HG03159 (cell line): ENCODE results near the gene FN3K.

ENCODE experiments used
- ATAC-seq: cut with Tn5 transposase; IDR thresholded peaks from one replicate; pipeline ENCODE4 v1.9.1; 2021; ENCODE audit warnings: mild to moderate bottlenecking, moderate library complexity; ENCODE audit not compliant: unreplicated experiment

Gene FN3K

DNA sequence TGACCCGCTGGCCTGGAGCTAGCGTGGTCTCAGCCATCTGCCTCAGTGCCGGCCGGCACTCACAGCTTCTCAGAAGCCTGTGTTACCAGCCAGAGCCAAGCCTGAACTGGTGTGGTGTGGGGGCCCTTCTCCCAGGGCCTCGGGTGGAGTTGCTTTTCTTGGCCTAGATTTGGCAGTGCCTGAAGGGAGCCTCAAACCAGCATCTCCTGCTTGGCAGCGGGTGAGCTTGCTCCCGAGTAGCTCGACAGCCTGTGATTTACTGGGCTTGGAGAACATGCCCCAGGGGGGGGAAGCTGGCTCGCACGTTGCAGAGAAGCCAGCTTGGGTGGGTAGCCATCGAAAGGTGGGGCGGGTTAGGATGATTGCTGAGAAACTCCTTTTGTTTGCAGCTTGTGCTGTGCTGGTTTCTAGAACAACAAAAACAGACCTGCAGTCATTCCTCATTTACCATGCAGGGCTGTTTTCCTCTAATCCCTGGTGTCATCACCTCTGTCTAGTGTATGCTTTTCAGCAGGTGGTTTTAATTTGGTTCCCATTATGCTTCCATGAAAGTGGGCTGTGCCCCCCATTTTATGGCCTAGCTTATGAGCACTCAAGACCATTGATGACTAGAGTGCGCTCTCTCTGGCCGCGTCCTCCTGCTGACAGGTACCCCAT is 58.7 kb downstream of the FN3K start:
- no peak for ATAC-seq

DNA sequence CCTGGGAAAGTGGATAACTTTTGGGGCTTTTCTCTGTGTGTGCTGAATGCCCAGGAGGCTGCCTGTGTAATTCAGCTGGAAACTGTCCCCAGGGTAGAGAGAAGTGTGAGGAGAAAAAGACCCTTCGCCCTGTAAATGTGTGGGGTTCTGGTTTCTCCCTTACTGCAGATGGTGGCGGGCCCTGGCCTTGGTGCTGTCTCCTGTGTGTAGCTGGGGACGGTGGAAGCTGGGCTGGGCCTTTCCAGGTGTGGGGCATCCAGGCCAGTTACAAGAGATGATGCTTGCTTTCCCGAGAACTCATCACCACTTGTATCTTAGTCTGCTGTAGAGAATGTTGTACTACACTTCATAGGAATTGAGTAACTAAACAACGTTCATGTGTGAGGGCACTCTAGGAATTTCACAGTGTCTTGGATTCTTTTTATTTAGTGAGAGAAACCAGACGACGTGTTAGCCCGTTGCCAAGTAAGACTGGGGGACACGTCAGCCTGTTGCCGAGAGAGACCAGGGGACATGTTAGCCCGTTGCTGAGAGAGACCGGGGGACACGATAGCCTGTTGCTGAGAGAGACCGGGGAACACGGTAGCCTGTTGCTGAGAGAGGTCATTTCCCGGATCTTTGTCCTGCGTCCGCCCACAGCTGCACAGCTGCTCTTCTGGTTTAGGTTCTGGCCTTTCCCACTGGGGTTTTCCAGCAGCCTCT is 59.5 kb downstream of the FN3K start:
- ATAC-seq, result no peak

DNA sequence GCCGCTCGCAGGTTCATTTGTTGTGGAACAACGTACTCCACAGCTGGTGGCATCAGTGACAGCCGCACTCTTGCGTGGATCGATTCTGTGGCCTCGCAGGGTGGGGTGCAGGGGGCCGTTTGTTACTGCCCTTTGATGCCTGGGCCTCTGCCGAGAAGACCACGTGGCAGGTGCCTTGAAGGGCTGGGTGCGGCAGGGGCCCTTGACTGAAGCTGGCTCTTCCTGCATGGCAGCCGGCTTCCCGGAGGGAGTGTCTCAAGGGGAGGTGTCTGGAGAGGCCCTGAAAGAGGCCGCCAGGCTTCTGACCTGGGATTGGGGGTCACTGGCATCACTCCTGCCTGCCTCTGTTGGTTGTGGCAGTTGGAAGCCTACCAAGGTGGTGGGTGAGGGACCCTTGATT is 60.2 kb downstream of the FN3K start:
- no peak for ATAC-seq

DNA sequence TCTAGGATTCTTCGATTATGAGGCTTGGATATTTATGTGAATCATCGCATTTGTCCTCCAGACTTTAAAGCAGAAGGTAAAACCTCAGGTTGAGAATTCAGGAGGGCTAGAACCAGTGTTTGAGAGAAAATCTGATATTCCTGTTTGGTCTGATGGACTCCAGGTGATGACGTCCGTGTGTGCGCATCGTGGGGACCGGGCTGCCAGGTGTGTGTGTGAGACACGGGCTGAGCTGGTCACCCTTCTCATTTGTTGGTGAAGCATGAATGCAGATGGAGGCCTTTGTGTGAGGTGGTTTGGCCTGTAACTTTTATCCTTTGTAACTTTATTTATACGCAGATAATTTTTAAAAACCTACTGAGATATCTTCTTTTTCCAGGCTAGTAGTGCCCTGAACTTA is 61.6 kb downstream of the FN3K start:
- no peak for ATAC-seq

DNA sequence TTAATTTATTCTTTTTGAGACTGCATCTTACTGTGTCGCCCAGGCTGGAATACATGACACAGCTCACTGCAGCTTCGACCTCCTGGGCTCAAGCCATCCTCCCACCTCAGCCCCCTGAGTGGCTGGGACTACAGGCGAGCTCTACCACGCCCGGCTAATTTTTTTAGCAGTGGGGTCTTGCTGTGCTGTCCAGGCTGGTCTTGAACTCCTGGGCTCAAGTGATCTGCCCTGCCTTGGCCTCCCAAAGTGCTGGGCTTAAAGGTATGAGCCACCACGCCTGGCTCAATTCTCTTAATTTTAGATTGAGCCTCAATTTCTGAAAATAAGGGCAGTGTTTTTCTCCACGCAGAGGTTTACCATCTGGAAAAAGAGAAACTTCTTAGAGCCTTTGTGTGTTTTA is 63.3 kb downstream of the FN3K start:
- ATAC-seq, result no peak

DNA sequence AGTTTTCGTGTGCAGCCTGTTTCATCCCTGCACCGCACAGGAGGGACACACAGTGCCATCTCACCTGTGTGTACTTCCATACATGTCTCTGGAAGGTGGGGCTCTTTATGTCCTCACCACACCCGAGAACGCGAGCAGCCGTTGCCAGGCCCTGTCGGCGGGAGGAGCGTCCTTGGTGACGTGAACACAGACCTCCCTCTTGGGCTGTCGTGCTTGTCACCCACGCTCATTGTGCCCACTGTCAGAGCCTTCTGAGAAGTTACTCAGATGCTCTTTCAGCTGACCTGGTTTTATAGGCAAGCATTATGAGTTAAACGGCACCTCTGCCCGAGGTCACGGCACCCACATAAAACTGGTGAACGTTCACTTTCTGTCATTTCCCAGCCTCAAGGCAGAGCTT is 64.2 kb downstream of the FN3K start:
- no peak for ATAC-seq
